Activated CD8-positive, alpha-beta T cell treated with anti-CD3 and anti-CD28 coated beads for 36 hours (primary cell): Measurements from ENCODE around the gene TMC1. TPM values are rescaled to one million over a fixed set of nuclear protein-coding genes. Genes with fewer than 3 reads are reported as not detected.

Source experiments
- ATAC-seq: fragments of 200-7000 bp; cut with Tn5 transposase; one replicate; pipeline ENCODE4 v1.10.0; 2021; ENCODE audit warnings: mild to moderate bottlenecking, moderate library complexity
- CTCF ChIA-PET: fragments of 350-600 bp; sonication (Branson Sonifier 250); formaldehyde crosslinking; loops from one replicate; lab custom pipeline; 2021; ENCODE audit warnings: antibody characterized with exemption; lab: Charles Lee
- POLR2A ChIA-PET: fragments of 350-600 bp; sonication (Branson Sonifier 250); formaldehyde crosslinking; loops from one replicate; lab custom pipeline; 2021; ENCODE audit warnings: antibody characterized with exemption; lab: Charles Lee
- DNase-seq: peaks from one replicate; pipeline ENCODE4 v3.0.0-alpha.2; 2020
- H3K27ac Mint-ChIP-seq: one replicate; pipeline ENCODE4 v1.8.0; 2021; ENCODE audit warnings: mild to moderate bottlenecking, mixed read lengths
- H3K27me3 Mint-ChIP-seq: one replicate; pipeline ENCODE4 v1.8.0; 2021; ENCODE audit warnings: mixed read lengths
- H3K36me3 Mint-ChIP-seq: one replicate; pipeline ENCODE4 v1.8.0; 2021; ENCODE audit warnings: low read depth, mixed read lengths
- H3K4me1 Mint-ChIP-seq: one replicate; pipeline ENCODE4 v1.8.0; 2021; ENCODE audit warnings: low read depth, mixed read lengths
- H3K4me3 Mint-ChIP-seq: one replicate; pipeline ENCODE4 v1.8.0; 2021; ENCODE audit warnings: mild to moderate bottlenecking, moderate library complexity, mixed read lengths
- H3K9me3 Mint-ChIP-seq: one replicate; pipeline ENCODE4 v1.8.0; 2021; ENCODE audit warnings: mixed read lengths
- CTCF ChIP-seq: fragments of 200-600 bp; IDR thresholded peaks from one replicate; pipeline ENCODE4 v1.8.0; 2022; ENCODE audit warnings: antibody characterized with exemption, mild to moderate bottlenecking
- intact Hi-C: fragments of 100-400 bp; cut with micrococcal nuclease; formaldehyde crosslinking; loops from one replicate; pipeline ENCODE4 v1.10.0; 2022
- total RNA-seq, 2 experiments: library from RNA; stranded (reverse); gene quantifications; one replicate each; pipeline ENCODE4 v1.2.3, GENCODE V29; 2021

The TMC1 gene
- total RNA-seq, 2 experiments from 2014 or later: 0.38 TPM; not detected in 1

GRCh38 chr9:72812559-72813111, 291.2 kb downstream of the TMC1 start:
- ATAC-seq (no peak), DNase-seq (no peak)
- ChIA-PET CTCF (interaction anchor here (1.2 to 1.6 kb wide), 2 partner anchors 10 to 270 kb away, joined by 3 to 10 read pairs; no protein-coding TSS in a partner anchor), POLR2A (no interaction called here)
- no peak overlapping the region for H3K4me3 Mint-ChIP-seq
- no peaks in the 10 kb centered on the region for H3K4me1 Mint-ChIP-seq
- H3K27ac Mint-ChIP-seq: no peak overlapping the region
- no peaks in the 10 kb centered on the region for H3K9me3 Mint-ChIP-seq
- intact Hi-C loops: no loop called here
- H3K36me3 Mint-ChIP-seq: no peaks in the 10 kb centered on the region
- H3K27me3 Mint-ChIP-seq: peaks cover 2% of the 10 kb centered on the region
- TF ChIP-seq CTCF: no peak

- H3K4me1 Mint-ChIP-seq: no peaks in the 10 kb centered on the region
- ATAC-seq (no peak), DNase-seq (no peak)
- H3K27me3 Mint-ChIP-seq: peaks cover 5% of the 10 kb centered on the region
- H3K27ac Mint-ChIP-seq: no peak overlapping the region
- POLR2A ChIA-PET: no interaction called here
- H3K4me3 Mint-ChIP-seq: no peak overlapping the region
- CTCF ChIA-PET: interaction anchor here (1.2 to 1.6 kb wide), 2 partner anchors 9 to 269 kb away, joined by 3 to 10 read pairs; no protein-coding TSS in a partner anchor
- H3K36me3 Mint-ChIP-seq: no peaks in the 10 kb centered on the region
- intact Hi-C loops: no loop called here
- TF ChIP-seq CTCF: no peak
- no peaks in the 10 kb centered on the region for H3K9me3 Mint-ChIP-seq
Observed at GRCh38 chr9:72813544-72813943, 292.1 kb downstream of the TMC1 start.

GRCh38 chr9:72814083-72814597, 292.7 kb downstream of the TMC1 start:
- no peak for ATAC-seq
- ChIA-PET POLR2A (no interaction called here), CTCF (interaction anchor here (1.6 kb wide), 1 partner anchor 8 kb away, joined by 10 read pairs; no protein-coding TSS in a partner anchor)
- Mint-ChIP-seq H3K27ac (no peak overlapping the region), H3K9me3 (no peaks in the 10 kb centered on the region), H3K36me3 (no peaks in the 10 kb centered on the region), H3K4me1 (no peaks in the 10 kb centered on the region), H3K4me3 (no peak overlapping the region), H3K27me3 (peaks cover 5% of the 10 kb centered on the region)
- no peak for TF ChIP-seq CTCF
- intact Hi-C loops: no loop called here
- DNase-seq: no peak

GRCh38 chr9:72816666-72817065, 295.3 kb downstream of the TMC1 start:
- CTCF ChIA-PET: no interaction called here
- POLR2A ChIA-PET: no interaction called here
- intact Hi-C loops: no loop called here
- H3K36me3 Mint-ChIP-seq: no peaks in the 10 kb centered on the region
- no peak for TF ChIP-seq CTCF
- no peak overlapping the region for H3K27ac Mint-ChIP-seq
- ATAC-seq: no peak
- no peak overlapping the region for H3K4me3 Mint-ChIP-seq
- H3K4me1 Mint-ChIP-seq: no peaks in the 10 kb centered on the region
- DNase-seq: no peak
- H3K27me3 Mint-ChIP-seq: peaks cover 4% of the 10 kb centered on the region
- no peaks in the 10 kb centered on the region for H3K9me3 Mint-ChIP-seq

- no peak overlapping the region for H3K27ac Mint-ChIP-seq
- H3K4me1 Mint-ChIP-seq: no peaks in the 10 kb centered on the region
- H3K27me3 Mint-ChIP-seq: peaks cover 5% of the 10 kb centered on the region
- no peak for DNase-seq
- no peaks in the 10 kb centered on the region for H3K36me3 Mint-ChIP-seq
- ATAC-seq: no peak
- POLR2A ChIA-PET: no interaction called here
- H3K9me3 Mint-ChIP-seq: no peaks in the 10 kb centered on the region
- no peak overlapping the region for H3K4me3 Mint-ChIP-seq
- no peak for TF ChIP-seq CTCF
- CTCF ChIA-PET: interaction anchor here (1.3 kb wide), 1 partner anchor 9 kb away, joined by 3 read pairs; no protein-coding TSS in a partner anchor
- intact Hi-C loops: no loop called here
Observed at GRCh38 chr9:72817413-72817812, 296.0 kb downstream of the TMC1 start.
